RPMI8226 (cell line): ENCODE measurements around the gene GPR137.
A peak's percentile ranks its signal among the peaks of the same experiment; 100 is the strongest.

Experiments
- DNase-seq: peaks from one replicate; pipeline ENCODE4 v3.0.0-alpha.2; 2015

Gene GPR137

DNA sequence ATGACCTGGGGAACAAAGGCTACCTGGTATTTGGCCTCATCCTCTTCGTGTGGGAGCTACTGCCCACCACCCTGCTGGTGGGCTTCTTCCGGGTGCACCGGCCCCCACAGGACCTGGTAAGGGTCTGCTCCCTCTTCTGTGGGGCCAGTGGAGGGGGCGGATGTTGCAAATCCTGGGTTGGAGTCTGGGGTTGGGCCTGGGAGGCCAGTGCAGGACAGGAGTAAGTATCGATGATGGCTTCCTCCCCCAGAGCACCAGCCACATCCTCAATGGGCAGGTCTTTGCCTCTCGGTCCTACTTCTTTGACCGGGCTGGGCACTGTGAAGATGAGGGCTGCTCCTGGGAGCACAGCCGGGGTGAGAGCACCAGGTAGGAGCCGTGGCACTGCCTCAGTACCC is 2.7 kb downstream of the GPR137 start:
- no peak for DNase-seq

DNA sequence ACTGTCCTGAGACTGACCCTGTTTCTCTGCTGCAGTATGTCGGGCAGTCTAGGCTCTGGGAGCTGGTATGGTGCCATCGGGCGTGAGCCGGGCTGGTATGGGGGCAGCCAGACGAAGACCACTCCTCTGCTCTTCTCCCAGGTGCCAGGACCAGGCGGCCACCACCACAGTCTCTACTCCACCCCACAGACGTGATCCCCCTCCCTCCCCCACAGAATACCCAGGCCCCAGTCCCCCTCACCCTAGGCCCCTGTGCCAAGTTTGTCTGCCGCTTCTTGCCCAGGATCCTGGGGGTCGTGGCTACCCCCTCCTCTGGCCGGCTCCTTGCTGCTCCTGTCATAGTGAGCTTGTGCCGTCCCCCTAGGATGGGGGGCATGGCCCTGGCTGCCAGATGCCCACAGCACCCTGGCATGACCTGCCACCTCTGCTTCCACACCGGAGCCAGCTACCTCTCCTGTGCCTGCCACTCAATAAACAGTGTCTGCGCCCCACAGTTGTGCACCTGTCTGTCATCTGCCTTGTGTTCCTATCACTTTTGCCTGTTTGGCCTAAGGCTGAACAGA is 3.4 kb downstream of the GPR137 start:
- DNase-seq = no peak

DNA sequence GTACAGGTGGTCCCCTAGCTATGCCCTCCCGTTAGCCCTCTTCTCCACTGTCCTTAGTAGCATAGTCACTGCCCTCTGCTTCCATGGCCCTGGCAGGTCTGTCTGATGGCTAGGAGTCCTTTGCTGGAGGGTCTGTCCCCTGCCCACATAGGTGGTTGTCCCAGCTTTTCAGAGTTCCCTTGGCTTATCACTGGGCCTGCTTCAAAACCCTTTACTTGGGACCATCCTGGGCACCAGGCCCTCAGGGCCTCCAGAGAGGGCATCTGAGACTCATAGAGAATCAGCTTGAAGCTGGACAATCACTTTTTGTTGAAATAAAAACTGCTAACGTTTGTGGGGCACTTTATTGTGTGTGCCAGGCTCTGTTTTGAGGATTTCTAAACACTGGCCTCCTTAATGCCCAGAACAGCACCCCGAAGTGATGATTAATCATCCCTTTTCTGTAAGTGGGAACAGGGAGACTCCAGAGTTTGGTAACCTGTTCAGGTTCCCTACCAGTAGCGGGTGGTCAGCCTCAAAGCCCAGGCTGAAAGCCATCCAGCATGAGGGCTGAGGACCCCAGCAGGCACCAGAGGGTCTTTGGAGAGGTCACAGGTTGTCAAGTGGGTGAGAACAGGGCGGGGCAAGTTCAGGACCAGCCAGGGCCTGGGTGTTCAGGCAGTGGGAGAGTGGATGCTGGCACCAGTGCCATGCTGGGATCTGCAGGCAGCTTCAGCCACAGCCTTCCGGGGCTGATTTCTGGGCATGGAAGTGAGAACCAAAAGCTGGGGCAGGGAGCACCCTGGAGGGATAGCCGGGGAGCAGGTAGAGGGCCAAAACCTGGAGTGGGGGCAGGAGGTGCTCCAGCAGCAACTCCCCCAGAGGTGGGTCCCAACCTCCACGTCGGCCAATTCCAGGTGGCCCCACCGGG is 5.0 kb downstream of the GPR137 start:
- DNase-seq = no peak

DNA sequence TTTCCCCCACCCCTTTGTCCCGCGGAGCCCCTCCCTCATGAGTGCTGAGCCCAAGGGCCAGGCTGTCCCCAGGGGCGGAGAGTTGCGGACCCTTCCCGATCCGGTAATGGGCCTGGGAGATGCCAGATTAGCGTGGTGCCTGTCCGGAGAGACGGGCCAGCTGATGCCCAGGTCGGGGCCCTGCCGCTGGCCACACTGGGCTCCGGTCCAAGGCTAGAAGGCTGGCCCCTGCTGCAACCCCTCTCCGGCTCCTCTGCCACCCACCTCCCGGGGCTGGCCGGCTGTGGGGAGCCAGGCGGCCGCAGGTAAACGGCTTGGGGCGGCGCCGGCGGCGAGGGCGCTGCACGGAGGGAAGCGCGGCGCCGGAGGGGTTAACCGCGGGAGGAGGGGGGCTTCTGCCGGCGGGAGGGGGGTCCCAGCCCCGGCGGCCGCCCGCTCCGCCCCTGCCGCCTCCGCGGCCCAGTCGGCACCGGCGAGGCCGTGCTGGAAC is 5.7 kb downstream of the GPR137 start, which contains the start of gene KCNK4:
TSS of gene KCNK4 (plus strand) at position 41 of the 490 bp plus-strand sequence. CDS start 1,717 bp downstream, outside the sequence.
- no peak for DNase-seq

DNA sequence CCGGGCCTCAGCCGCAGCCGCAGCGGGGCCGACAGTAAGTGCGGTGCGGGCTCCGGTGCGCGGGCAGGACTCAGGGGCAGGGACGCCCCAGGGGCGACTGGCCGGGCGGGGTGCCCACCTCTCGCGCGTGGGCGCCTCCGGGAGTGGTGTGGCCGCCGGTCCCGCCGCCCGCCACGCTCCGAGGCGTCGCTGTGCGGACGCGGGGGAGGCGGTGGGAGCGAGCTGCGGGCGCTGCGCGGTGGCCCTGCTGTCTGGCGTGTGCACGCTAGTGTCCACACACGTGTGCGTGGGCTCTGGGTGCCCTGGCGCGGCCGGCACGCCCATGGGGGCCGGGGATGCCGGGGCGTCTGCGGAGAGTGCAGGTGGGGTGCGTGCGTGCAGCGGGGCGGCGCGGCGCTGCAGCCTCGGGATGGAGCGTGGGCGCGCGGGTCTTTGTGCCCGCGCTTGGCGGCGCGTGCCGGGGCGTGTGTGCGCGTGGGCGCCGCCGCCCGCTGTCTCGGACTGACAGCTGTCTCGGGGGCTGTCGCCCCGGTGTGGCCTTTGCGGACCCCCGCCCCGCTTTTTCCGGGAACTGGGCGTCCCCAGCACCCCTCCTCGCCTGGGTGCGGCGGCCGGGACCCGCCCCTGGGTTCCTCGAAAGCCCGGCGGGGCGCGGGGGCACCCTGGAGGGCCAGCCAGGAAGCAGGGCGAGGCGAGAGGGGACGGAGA is 6.3 kb downstream of the GPR137 start:
- no peak for DNase-seq

DNA sequence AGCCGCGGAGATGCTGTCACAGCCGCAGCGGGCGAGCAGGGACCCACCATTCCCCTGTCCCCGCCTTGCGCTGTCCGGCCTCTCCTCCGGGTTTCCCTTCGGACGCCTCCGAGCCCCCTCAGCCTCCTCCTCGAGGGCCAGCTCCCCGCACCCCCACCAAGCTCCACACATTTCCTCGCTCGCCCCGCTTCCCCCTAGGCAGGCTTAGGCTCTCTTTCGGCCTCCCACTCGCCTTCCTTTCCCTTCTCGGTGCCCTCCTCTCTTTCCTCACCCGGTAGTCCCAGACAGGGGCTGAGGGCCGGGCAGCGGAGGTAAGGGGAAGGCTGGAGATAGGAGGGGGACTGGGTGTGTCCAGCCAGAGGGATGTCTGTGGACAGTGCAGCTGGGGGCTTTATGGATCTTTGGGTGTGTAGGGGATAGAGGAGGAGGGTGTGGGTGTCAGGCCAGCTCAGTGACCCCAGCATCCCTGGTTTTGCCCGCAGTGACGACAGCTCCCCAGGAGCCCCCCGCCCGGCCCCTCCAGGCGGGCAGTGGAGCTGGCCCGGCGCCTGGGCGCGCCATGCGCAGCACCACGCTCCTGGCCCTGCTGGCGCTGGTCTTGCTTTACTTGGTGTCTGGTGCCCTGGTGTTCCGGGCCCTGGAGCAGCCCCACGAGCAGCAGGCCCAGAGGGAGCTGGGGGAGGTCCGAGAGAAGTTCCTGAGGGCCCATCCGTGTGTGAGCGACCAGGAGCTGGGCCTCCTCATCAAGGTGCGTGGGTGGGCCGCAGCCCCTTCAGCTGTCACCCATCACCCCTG is 7.0 kb downstream of the GPR137 start:
- DNase-seq = no peak

DNA sequence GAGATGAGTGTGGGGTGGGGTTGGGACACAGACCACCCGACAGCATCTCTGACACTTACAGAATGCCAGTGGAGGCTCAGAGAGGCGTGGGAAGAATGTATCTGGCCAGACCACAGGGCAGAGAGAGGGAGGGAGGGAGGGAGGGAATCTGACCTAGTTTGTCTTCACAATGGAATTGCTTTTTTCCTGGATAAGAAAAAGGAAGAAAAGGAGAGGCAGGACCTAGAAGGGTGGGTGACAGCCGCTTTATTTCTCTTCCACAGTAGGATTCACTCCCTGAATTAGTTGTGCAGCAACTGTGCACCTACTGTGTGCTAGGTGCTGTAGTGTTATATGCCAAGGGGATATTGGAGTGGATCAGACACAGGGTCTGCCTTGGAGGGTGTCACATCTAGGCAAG is 9.1 kb downstream of the GPR137 start:
- DNase-seq = no peak

DNA sequence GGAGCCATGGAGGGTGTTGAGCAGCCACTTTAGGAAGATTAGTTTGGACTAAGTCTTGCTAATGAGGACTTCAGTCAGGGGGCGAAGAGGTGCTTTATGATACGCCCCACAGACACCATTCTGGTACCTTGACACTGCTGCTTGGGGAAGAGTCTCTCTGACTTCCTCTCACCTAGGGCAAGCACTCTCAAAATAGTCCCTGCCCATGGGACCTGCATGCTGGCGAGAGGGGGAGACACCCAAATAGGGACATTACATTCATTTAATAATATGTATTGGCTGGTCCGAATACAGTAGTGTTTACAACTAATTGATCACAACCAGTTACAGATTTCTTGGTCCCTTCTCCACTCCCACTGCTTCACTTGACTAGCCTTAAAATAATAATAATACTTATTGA is 10.1 kb downstream of the GPR137 start:
- DNase-seq = no peak

DNA sequence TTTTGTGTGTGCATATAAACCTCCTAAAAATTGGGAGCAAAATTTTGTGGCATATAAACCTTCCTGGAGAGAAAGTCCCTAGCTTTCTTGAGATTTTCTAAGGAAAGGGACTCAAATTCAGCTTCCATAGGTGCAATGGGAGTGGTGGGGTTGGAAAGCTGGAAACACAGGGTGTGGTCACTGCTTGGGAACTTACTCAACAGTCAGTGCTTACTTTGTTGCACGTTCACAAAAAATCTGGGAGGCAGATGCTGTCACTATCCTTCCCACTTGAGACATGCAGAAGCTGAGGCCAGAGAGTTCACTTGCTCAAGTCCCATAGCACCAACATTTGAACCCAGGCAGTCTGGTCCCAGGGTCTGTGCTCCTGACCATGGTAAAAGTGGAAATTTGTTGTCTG is 10.6 kb downstream of the GPR137 start:
- no peak for DNase-seq

DNA sequence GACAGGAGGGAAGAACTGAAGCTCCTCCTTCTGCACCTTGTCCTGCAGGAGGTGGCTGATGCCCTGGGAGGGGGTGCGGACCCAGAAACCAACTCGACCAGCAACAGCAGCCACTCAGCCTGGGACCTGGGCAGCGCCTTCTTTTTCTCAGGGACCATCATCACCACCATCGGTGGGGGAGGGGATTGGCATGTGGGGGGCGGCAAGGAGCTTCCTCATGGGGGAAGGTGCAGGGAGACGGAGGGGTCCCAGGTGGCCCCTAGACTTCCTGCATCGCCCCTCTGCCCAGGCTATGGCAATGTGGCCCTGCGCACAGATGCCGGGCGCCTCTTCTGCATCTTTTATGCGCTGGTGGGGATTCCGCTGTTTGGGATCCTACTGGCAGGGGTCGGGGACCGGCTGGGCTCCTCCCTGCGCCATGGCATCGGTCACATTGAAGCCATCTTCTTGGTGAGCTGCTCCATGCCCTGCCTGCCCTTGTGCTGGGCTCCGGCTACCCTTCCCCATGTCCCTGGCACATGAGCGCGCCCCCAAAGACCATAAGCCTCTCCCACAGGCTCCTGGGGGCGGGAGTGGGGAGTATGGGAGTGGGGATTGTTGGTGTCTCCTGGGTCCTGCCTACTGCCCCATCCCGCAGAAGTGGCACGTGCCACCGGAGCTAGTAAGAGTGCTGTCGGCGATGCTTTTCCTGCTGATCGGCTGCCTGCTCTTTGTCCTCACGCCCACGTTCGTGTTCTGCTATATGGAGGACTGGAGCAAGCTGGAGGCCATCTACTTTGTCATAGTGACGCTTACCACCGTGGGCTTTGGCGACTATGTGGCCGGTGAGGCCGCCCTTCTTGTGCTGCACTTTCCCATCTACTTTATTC is 11.4 kb downstream of the GPR137 start:
- no peak for DNase-seq

DNA sequence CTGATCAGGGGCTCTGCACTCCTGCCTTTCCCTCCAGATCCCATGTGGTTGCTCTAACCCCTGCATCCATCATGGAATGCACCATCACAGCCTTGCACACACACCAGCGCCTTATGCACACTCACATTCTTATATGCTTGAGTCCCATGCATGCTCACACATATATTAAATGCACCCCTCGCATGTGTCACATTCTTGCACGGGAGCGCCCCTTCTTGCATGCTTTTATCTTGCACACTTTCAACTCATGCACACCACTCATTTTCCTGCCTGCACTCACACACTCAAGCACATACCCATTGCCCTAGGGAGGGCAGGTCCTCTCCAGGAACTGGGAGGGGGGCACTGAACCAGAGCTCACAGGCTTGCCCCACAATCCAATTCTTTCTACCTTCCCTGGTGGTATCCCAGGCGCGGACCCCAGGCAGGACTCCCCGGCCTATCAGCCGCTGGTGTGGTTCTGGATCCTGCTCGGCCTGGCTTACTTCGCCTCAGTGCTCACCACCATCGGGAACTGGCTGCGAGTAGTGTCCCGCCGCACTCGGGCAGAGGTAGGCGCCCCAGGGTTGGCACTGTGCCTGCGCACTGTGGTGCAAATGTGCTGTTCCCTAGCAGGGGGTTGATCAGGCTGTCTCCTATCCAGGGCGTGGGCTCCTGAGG is 12.2 kb downstream of the GPR137 start:
- DNase-seq = peak; percentile 84

DNA sequence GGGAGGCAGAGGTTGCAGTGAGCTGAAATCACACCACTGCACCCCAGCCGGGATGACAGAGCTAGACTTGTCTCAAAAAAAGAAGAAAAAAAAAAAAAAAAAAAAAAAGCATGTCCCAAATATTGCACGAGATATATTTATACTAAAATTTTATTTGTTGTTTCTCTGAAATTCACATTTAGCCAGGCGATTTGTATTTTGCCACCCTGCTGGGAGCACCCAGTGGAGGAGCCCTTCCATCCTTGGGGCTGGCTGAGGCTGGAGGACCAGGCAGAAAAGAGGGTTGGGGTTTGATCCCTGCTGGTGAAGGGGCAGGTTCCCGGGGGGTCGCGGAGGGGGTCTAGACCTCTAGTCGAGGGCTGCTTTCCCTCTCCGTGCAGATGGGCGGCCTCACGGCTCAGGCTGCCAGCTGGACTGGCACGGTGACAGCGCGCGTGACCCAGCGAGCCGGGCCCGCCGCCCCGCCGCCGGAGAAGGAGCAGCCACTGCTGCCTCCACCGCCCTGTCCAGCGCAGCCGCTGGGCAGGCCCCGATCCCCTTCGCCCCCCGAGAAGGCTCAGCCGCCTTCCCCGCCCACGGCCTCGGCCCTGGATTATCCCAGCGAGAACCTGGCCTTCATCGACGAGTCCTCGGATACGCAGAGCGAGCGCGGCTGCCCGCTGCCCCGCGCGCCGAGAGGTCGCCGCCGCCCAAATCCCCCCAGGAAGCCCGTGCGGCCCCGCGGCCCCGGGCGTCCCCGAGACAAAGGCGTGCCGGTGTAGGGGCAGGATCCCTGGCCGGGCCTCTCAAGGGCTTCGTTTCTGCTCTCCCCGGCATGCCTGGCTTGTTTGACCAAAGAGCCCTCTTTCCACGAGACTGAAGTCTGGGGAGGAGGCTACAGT is 13.6 kb downstream of the GPR137 start:
- peak; percentile 61 for DNase-seq

DNA sequence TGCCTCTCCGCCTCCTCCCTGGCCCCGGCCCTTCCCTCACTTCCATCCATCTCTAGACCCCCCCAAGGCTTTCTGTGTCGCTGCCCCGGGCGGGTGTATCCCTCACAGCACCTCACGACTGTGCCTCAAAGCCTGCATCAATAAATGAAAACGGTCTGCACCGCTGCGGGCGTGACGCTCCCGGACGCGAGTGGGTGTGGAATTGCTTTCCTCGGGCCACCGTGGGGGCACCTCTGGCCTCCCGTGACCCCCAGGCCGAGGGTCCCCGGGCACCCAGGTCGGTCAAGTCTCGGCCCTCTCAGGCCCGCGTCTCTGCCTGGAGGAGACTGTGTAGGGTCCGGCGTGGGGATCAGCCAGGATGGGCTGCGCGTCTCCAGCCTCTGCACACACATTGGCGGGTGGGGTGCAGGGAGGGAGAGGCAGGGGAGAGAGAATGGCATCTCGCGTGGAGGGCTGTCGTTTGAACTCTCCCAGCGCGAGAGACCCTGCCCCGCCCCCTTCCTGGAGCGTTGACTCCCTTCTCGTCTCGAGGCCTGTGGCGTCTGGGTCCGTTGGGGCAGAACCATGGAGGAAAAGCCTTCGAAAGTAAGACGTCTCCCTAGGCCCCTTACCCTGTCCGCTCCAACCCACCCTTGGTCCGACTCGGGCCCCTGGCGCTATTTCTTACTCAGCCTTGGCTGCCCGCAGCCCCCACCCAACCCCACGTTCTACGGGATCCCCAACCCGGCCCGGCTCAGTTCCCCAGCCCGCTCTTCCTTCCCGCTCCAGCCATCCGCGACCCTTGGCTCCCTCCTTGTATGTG is 14.4 kb downstream of the GPR137 start, which contains the start of gene CATSPERZ:
TSS of gene CATSPERZ (plus strand) at position 512 of the 802 bp plus-strand sequence. CDS start at position 565, 53 bp downstream.
- no peak for DNase-seq

DNA sequence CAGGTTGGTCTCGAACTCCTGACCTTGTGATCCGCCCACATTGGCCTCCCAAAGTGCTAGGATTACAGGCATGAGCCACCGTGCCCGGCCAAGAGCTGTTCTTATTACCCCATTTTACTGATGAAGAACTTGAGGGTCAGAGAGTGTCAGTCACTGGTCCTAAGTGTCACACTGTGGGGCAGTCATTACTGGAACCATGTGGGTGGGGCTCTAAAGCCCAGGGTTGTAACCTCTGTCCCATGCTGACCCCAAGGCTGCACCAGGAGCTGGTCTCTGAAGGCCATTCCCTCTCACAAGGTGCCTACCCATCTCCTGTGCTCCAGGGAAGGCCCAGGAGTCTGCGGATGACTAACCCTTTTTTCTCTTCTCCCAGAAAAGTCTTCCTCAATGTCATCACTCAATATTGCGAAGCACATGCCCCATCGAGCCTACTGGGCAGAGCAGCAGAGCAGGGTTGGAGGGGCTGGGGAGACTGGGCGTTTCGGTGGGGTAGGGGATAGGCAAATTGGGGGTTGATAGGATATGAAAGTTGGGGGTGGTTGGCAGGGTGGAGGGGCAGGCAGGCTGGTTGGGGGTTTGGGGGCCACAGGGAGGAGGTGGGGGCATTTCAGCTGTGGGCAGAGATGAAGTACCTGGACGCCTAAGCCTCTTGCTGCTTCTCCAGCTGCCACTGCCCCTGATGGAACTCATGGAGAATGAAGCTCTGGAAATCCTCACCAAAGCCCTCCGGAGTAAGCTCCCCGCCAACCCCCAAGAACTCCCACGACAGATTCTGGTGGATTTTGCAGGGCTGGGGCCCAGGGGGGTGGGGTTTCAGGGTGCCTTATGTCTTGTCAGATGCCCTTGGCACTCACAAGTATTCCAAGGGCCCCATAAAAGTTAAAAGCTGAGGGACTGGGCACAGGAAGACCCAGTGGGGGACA is 17.7 kb downstream of the GPR137 start:
- no peak for DNase-seq

DNA sequence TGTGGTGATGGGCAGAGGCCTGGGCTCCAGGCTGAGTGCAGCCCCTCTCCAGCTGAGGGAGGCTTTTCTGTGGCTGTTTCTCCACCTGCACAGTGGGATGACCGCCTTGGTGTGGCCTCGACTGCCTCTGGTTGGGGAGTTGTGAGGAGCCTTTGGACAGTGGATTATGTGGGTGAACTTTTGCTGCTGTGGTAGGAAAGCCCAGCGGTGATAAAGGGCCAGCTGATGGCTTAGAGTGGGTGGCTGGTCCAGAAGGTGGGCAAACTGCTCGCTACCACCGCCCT is 18.3 kb downstream of the GPR137 start:
- no peak for DNase-seq

DNA sequence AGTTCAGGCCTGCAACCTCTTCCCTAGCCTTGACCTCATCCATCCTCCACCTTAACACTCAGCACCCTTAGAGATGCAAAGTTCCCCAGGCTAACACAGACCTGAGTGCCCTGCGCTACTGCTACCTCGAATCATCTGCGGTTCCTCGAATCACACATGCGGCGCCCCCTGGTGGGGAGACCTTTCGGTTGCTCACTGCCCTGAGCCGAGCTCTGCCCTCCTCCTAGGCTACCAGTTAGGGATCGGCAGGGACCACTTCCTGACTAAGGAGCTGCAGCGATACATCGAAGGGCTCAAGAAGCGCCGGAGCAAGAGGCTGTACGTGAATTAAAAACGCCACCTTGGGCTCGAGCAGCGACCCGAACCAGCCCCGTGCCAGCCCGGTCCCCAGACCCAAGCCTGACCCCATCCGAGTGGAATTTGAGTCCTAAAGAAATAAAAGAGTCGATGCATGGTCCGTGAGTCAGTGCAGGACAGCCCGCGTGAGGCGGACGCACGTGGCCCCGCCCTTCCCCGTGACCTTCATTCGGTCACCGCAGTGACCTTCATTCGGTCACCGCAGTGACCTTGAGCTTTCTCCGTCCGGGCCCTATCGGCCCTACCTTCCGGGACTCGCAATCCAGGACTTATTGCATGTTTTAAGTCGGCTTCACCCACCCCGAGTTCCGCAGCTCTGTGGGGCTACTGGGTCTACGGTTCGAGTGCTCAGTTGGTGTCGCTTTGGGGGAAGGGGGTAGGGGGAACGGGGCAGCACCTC is 18.8 kb downstream of the GPR137 start:
- peak; percentile 98 for DNase-seq

DNA sequence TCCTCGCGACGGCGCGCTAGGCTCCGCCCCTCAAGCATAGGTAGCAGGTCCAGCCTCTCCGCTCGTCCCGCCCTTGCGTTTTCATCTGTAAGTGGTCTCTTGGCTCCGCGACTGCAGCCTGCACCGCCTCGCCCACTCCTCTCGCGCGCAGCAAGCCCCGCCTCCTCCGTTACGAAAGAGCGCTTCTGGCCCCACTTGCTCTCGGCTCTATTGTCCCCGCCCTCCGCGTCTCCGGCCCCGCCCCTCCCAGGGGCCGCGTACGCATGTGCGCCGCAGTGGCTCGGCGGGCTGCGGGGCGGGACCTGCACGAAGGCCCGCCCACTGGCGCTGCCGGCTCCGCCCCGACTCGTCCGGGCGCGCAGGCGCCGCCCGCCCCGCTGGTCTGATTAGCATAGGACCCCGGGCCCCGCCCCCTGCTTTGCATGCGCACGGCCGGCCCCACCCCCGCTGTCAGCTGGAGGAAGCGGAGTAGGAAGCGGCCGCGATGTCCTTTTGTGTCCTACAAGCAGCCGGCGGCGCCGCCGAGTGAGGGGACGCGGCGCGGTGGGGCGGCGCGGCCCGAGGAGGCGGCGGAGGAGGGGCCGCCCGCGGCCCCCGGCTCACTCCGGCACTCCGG is 19.5 kb downstream of the GPR137 start, which contains the start of gene ESRRA:
TSS of gene ESRRA (plus strand) at position 450 of the 616 bp plus-strand sequence. CDS start 1,656 bp downstream, outside the sequence.
- peak; percentile 100 for DNase-seq
